Endothelial cell of umbilical vein (primary cell): Measurements from ENCODE around the gene C1orf116.

Experiments
- CTCF ChIP-seq, 2 donors: IDR thresholded peaks; 1 replicate in 1 of 2; 2 replicates in 1 of 2; pipeline ENCODE4 v1.5.1; 2011; ENCODE audit warnings: low read length in 2 of 2, mild to moderate bottlenecking in 2 of 2, moderate library complexity in 2 of 2, control low read depth in 1 of 2, inconsistent platforms in 1 of 2, low read depth in 1 of 2; ENCODE audit not compliant: insufficient read depth in 1 of 2; ENCODE audit errors: extremely low read depth in 1 of 2
- EZH2 ChIP-seq: IDR thresholded peaks from 2 replicates; pipeline ENCODE4 v1.6.1; 2012; ENCODE audit warnings: borderline replicate concordance, low read depth, mild to moderate bottlenecking, moderate library complexity, low read length, inconsistent platforms; ENCODE audit not compliant: severe bottlenecking
- MYC ChIP-seq: IDR thresholded peaks from one replicate; pipeline ENCODE4 v1.6.1; 2011; ENCODE audit warnings: mild to moderate bottlenecking, low read depth, low read length
- POLR2A ChIP-seq: IDR thresholded peaks from 2 replicates; pipeline ENCODE4 v1.6.1; 2012; ENCODE audit warnings: low read depth, mild to moderate bottlenecking, control low read depth, low read length

DNA sequence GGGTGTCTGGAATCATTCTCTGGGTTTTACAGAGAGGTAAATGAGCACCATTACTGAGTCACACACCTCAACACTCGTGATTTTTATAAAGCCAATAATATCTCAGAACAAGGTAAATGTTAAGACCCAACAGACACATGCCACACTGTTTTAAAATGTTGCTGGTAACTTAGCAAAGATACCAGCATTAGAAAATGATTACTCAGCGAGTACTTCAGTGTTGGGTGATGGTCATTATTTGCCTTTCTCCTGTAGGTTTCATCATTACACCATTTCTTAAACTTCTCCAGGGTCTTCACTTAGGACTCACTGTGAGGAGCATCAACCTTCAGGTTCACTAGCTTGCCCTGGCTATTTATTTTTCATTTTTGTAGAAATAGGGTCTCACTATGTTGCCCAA, 49.2 kb upstream of the C1orf116 start:
- no peak for TF ChIP-seq POLR2A
- TF ChIP-seq CTCF (IDR thresholded peaks at IDR 0.05; ENCODE audit: extremely low read depth in 1 of 2, insufficient read depth in 1 of 2, low read depth in 1 of 2, low read length in 2 of 2), result no peak
- no peak for TF ChIP-seq EZH2
- TF ChIP-seq MYC, result no peak
